ENCODE data around the gene ANLN.

GRCh38 chr7:36497775-36498174 is 108.1 kb downstream of the ANLN start:
- TF ChIP-seq CTCF (IDR thresholded peaks at IDR 0.05): no peak
- TF ChIP-seq EP300 (IDR thresholded peaks at IDR 0.05): no peak
- TF ChIP-seq POLR2A (IDR thresholded peaks at IDR 0.05): no peak
